Suppressor macrophage (primary cell): ENCODE measurements around the gene PIR.

Experiments used
- DNase-seq, 4 experiments: peaks; one replicate each; pipeline ENCODE4 v3.0.0-alpha.2; 2020 to 2022

Gene PIR

DNA sequence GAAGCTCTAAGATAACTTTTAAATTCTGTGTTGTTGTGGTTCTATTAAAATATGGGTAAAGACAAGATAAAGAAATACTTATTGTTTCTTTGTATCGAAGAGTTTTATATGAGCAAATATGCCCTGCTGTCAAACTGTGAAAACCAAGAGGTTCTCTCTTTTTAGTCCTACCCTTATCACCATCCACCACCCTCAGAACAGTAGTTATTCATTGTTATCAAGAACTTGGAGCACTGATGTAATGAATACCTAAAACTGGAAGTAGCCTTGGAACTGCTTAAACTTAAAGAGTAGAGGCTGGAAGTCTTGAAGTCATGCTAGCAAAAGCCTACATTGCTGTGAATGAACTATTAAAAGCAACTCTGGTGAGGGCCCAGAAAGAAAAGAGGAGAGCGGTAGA lies 9.2 kb downstream of the PIR start:
- no peak for DNase-seq

GRCh38 chrX:15475486-15475885 lies 17.6 kb downstream of the PIR start:
- no peak for DNase-seq

DNA sequence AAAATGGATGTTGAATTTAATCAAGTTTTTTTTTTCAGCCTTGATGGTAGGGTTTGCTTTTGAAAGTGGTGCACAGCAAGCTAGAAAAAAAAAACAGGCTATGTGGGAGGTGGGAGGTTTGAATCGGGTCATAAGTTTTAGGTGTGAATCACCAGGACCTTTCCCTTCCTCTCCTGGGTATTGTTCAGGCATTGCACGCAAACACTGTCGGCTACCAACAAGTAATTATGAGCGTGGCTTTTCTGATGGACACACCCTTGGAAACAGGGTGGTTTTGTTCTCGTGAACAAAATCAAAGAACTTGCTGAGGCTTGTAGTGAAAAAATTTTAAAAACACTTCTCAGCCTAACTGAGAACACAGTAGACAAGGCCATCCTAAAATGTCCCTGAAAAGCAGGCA lies 18.1 kb downstream of the PIR start:
- no peak for DNase-seq

DNA sequence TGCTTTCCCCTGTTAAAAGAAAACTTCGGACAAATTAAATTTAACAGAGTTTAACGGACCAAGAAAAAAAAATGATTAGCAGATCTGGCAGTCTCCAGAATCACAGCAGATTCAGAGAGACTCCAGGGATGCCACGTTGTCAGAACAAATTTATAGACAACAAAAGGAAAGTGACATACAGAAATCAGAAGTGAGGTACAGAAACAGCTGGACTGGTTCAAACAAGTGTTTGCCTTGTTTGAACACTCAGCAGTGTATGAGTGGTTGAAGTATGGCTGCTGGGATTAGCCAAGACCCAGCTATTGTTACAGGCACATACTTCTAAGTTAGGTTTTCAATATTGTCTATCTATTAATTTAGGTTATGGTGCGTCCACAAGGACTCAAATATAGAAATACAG lies 19.1 kb downstream of the PIR start:
- DNase-seq: no peak

GRCh38 chrX:15472531-15472930 lies 20.6 kb downstream of the PIR start:
- DNase-seq: no peak

- DNase-seq: peak; percentile 71 to 87 (median 74)
These were observed 22.1 kb downstream of the PIR start for GRCh38 chrX:15471028-15471427.

- no peak for DNase-seq
These were observed 23.5 kb downstream of the PIR start for GRCh38 chrX:15469613-15470012.

DNA sequence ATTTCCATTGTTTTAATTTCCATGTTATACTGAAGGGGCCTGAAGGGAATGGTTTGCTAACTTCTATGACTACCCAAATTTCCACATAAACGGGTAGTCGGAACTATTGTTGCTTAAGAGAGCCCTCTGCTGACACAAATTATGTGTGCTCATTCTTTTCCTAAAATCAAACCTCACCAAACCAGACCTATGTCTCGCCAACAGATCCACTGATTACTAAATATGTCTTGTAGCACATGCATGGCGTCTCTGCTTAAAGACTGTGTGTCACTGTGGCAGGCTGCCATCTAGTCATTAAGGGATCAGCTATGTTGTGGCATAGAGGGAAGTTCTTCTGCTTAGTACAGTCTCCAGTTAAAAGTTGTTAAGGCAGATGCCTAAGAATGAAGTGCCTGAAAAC lies 25.1 kb downstream of the PIR start:
- peak; percentile 16 to 58 (median 50) for DNase-seq

- DNase-seq: no peak
These were observed 27.1 kb downstream of the PIR start for GRCh38 chrX:15465896-15466651.

- no peak for DNase-seq
These were observed 27.8 kb downstream of the PIR start for GRCh38 chrX:15465347-15465746.

DNA sequence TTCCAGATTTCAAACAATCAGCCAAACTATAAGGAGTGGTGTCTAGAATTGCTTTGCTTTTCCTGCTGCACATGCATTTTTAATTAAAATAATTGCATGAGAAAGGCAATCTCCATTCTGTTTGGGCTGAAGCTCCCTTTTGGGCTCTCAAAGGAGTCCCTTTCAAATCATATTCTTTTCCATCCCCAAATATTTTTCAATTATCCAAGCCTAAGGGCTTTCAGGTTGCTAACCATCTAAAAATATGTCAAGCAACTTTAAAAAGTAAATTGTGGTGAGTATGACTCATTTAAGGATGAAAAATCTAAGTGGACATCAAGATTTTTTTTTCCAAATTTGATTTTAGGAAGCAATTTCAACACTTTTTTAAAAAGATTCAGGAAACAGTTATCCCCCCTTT lies 28.4 kb downstream of the PIR start:
- no peak for DNase-seq

DNA sequence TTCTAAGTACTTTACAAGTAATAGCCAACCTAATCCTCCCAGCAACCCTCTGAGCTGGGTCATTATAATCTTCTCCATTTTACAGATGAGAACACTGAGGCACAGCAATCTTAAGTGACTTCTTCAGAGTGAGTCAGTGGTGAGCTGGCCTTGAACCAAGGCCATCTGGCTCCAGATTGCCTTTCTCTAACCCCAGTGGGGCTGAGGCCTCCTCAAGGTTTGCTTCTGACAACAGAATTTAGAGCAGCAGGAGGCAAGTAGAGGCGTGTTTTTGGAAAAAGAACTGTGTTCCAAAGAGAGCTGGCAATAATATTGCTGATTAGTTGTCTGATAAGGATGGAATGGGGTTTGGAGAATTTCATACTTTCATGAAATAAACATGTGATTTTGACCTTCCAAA lies 41.2 kb downstream of the PIR start:
- DNase-seq: no peak

DNA sequence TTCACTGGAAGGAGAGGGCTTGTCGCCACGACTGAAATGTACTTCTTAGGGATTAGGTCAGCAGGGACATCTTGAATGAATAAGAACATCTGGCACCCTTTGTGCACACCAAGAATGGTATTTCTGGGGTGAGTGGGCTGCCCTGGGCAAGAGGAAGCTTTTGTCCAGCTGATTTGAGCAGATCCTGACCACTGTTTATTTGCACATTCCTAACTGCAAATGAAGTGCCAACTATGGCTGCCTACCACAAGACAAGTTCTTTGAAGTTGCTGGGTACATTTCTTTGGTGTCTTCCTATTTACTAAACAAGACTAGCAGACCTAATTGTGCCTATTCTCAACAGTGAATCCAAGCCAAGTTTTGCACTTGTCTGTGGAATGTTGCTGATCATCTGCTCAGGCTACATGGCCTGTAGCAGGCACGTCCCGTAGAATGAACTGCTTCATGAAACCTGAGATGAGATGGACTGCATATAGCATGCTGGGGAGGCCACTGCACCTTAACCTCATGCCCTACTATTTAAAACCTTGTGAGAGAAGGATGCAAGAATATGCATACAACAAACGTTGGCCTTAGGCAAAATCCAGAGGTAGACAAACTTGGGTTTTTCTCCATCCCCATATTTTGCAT lies 45.0 kb downstream of the PIR start:
- no peak for DNase-seq

DNA sequence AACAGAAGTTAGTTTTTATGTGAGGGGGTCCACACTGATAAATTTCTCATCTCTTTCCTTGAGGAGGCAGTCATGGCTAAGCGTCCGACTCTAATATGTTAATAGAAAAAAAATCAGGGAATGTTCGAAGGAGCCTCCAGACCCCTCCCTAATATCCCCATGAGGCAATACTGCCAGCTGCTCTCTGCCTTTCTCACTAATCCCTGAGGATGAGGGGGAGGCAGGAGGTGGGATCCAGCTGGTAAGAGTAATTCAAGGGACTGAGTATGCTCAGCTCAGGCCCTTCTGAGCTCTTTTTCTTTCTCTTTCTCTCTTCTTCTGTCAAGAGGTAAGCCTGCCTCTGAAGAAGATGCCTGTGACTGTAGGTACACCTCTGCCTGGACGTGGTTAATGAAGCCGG lies 51.7 kb downstream of the PIR start:
- DNase-seq: no peak

DNA sequence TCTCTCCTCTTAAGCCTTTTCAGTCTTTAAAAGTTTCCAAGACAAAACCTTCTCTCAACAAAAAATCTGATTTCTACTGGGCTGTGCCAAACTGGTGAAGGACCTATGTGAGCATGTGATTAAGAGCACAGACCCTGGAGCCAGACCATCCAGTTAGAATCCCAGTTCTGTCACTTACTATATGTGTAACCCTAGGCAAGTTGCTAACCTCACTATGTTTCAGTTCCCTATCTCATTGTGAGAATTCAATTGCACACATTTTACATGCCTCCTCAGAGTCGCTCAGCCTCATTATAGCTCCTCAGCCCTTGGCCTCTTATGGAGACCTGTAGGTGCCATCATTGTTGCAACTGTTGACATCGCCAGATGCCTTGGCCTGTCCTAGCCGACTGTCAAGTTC lies 54.8 kb downstream of the PIR start:
- peak; percentile 11 to 47 (median 28) for DNase-seq

DNA sequence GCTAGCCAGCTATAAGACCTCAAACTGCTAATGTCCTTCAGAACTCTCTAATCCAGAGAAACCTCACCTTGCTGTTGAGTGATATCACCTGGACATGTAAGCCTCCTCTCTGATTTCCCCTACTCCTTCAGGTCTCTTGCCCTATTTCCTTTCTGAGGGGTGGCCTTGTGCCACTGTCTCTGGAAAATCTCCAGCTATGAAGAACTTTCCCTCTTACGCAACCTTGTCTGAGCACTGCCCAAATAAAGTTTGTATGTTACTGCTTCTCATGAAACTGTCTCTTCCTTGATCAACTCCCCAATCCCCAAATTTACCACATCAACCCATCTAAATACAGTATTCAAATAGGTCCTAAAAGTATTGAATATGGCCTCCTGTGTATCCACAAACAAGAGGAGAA lies 55.4 kb downstream of the PIR start:
- peak in 1 of 4 experiments; percentile 12 for DNase-seq

DNA sequence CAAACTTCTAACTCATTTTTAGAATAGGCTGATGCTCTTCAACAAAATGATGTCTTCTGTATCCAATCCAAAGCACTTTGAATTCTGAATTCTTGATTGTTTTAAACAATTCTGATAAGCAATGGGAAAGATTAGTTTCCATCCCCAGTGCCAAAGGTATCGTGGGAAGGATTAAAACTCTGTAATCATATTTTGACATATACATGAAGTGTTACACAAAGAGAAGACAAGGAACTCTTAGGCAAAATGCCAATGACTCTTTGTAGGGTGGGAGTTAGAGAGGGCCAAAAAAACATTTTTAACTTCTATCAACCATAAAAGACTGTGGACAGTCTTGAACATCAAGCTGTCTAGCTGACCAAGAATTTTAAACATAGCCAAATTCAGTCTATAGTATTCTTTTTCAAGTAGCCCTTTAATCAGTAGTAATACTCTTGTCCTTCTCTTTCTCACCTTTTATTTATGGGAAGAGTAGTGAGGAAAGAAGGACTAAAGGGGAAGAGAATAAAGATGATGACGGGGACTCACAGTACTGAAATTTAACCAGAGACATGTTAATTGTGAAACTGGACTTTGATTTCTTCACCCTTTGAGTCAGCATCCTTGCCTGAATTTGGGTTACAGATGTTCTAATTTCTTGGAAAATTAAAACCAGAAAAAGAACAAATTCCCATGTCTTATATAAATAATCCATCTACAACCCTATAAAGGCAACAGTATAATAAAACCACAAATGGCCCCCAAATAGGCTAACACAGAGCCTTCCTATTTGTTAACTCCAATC lies 57.1 kb downstream of the PIR start:
- DNase-seq: peak in 2 of 4 experiments; percentile 20 to 27

DNA sequence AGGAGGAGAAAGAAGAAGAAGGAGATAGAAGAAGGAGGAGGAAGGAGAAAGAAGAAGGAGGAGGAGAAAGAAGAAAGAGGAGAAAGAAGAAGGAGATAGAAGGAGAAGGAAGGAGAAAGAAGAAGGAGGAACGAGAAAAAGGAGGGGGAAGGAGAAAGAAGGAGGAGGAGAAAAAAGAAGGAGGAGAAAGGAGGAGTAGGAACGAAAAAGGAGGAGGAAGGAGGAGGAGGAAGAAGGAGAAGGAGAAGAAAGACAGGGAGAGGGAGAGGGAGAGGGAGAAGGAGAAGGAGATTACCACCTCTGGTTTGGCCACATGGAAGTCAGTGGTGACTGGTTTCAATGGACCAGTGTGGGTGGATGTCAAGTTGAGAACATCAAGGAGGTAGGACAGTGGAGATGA lies 58.9 kb downstream of the PIR start:
- no peak for DNase-seq

DNA sequence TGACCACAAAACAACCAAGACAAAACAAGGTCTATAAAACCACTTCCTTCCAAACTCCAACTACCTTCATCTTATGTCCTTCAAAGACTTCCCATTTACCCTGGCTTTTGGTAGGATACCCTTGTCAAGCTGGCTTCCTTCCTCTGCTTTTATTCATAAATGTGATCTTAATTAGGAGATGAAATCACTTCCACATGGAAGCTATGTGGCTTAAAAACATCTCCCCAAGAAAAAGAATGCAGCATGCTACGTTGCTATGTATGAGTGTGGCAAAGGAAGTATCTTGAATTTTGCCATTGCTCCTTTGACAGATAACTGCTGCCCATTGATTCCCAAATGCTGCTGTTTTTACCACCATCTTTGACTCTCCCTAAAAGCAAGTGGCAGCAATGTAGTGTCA lies 62.5 kb downstream of the PIR start:
- DNase-seq: no peak

DNA sequence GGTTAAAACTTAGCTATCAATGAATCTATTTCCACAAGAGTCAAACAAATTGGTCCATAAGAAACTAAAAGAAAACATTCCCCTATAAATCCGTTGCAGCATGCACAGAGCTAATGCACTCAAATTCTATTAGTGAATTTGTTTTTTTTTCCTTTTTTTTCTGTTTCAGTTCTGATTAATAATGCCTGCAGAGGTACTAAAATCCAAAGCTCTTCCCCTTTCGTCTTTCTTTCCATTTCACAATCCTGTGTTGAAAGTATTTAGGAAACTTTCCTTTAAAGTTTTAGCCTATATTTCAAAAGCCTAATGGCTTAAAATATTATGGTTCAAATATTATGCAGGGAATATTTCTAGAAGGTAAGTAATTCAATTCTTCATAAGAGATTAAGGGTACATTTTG lies 63.1 kb downstream of the PIR start:
- peak in 2 of 4 experiments; percentile 10 to 35 for DNase-seq

DNA sequence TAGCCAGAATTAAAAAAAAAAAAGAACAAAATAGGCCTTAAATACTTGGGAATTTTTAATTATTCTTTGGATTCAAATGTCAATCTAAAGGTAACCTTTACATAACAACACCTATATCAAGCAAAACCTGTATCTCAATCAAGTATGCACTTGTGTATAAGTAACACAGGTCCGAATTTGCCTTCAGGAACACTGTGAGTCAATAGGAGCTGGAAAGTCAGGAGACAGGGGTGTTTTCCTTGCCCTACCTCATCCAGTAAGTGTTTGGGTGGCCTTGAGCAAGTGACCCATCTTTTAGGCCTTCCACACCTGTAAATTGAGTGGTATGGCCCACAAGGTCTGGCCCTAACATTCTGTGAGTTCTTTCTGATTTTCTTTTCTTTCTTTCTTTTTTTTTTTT lies 68.1 kb downstream of the PIR start:
- no peak for DNase-seq

- DNase-seq: no peak
These were observed 74.4 kb downstream of the PIR start for GRCh38 chrX:15418707-15419181.

GRCh38 chrX:15418041-15418706 lies 75.0 kb downstream of the PIR start:
- DNase-seq: no peak
